GM23248 (cell line): ENCODE measurements around the gene FAM90A1. TPM values are rescaled to one million over a fixed set of nuclear protein-coding genes. Genes with fewer than 3 reads are reported as not detected.
"Not testable (repeated sequence)": the region's sequence is repeated elsewhere in the genome, so short reads cannot be mapped to it uniquely, and the experiment has no call there.

ENCODE experiments used
- DNase-seq: peaks from one replicate; pipeline ENCODE4 v3.0.0-alpha.2; 2015
- H2AFZ ChIP-seq: fragments of 200-600 bp; sonication (generic); 2 replicates; pipeline ENCODE4 v1.6.1; 2016; ENCODE audit warnings: antibody characterized with exemption
- H3F3A ChIP-seq: fragments of 200-600 bp; sonication (generic); 2 replicates; pipeline ENCODE4 v1.6.1; 2016; ENCODE audit warnings: mild to moderate bottlenecking, antibody characterized with exemption, mixed run types; ENCODE audit not compliant: insufficient read depth
- H3K27ac ChIP-seq: fragments of 200-600 bp; sonication (generic); 2 replicates; pipeline ENCODE4 v1.5.1; 2016; ENCODE audit warnings: mild to moderate bottlenecking
- H3K27me3 ChIP-seq: fragments of 200-600 bp; sonication (generic); replicated peaks from 2 replicates; pipeline ENCODE4 v1.6.1; 2016; ENCODE audit warnings: mild to moderate bottlenecking; ENCODE audit not compliant: insufficient read depth
- H3K36me3 ChIP-seq: fragments of 200-600 bp; sonication (generic); 2 replicates; pipeline ENCODE4 v1.6.1; 2016; ENCODE audit warnings: low read depth, mild to moderate bottlenecking
- H3K4me1 ChIP-seq: fragments of 200-600 bp; sonication (generic); 2 replicates; pipeline ENCODE4 v1.6.1; 2016; ENCODE audit warnings: mild to moderate bottlenecking; ENCODE audit not compliant: insufficient read depth
- H3K4me2 ChIP-seq: fragments of 200-600 bp; sonication (generic); one replicate; pipeline ENCODE4 v1.6.1; 2016; ENCODE audit warnings: mild to moderate bottlenecking; ENCODE audit not compliant: unreplicated experiment
- H3K4me3 ChIP-seq: fragments of 200-600 bp; sonication (generic); 2 replicates; pipeline ENCODE4 v1.5.1; 2016; ENCODE audit warnings: mild to moderate bottlenecking
- H3K79me2 ChIP-seq: fragments of 200-600 bp; sonication (generic); 2 replicates; pipeline ENCODE4 v1.6.1; 2016; ENCODE audit warnings: mild to moderate bottlenecking; ENCODE audit not compliant: insufficient read depth
- H3K9ac ChIP-seq: fragments of 200-600 bp; sonication (generic); 2 replicates; pipeline ENCODE4 v1.6.1; 2016; ENCODE audit warnings: mild to moderate bottlenecking
- H3K9me2 ChIP-seq: fragments of 200-600 bp; sonication (generic); 2 replicates; pipeline ENCODE4 v1.6.1; 2016; ENCODE audit warnings: mixed run types, mild to moderate bottlenecking, moderate library complexity; ENCODE audit not compliant: insufficient read depth
- H3K9me3 ChIP-seq: fragments of 200-600 bp; sonication (generic); one replicate; pipeline ENCODE4 v1.6.1; 2017; ENCODE audit warnings: low read depth
- H4K20me1 ChIP-seq: fragments of 200-600 bp; sonication (generic); 2 replicates; pipeline ENCODE4 v1.6.0; 2016; ENCODE audit not compliant: insufficient read depth
- WGBS, 2 experiments: methylation state at CpG; one replicate each; pipeline ENCODE4 v1.1.6; 2015 to 2017; ENCODE audit warnings: low lambda C conversion rate in 2 of 2, low coverage in 1 of 2; ENCODE audit errors: missing lambda C conversion rate in 2 of 2; 5-methylcytosine and 5-hydroxymethylcytosine counted together
- in situ Hi-C: fragments of 300-500 bp; cut with MboI; formaldehyde crosslinking; loops from 2 replicates; pipeline ENCODE4 v1.15.0; 2020
- polyA plus RNA-seq: library from polyadenylated mRNA; unstranded; fragments of >200 nt; fragmentation: Nextera tagmentation; extraction: Ambion mirVana; gene quantifications from 2 replicates; pipeline ENCODE4 v1.2.1, GENCODE V29; 2016
- total RNA-seq: library from RNA; depleted of rRNA; stranded (reverse); fragments of >200 nt; shearing (Covaris generic); gene quantifications from 2 replicates; pipeline ENCODE4 v1.2.3, GENCODE V29; 2014; rRNA removed

FAM90A1 gene
- not detected in 2 replicates for total RNA-seq
- 0.24 TPM in 1 of 2 replicates, not detected in the other for polyA plus RNA-seq

- peak; percentile 51 for DNase-seq
- peak within 1 kb of the TSS; percentile 70 for H3K4me3 ChIP-seq
- H3K79me2 ChIP-seq, H3K27me3 ChIP-seq, H4K20me1 ChIP-seq, H3K9me3 ChIP-seq, H3K9me2 ChIP-seq, in situ Hi-C loops, H3F3A ChIP-seq, H3K27ac ChIP-seq, H3K36me3 ChIP-seq, H3K4me1 ChIP-seq: not testable (repeated sequence)
- H2AFZ ChIP-seq, result peak within 1 kb of the TSS; percentile 89
- peak within 1 kb of the TSS; percentile 82 for H3K9ac ChIP-seq
- H3K4me2 ChIP-seq, result peak within 1 kb of the TSS; percentile 69
- WGBS, 2 experiments, result 9 to 12% methylated on average over 16 to 22 of the region's 22 CpGs
These were observed at the start of gene FAM90A1 for GRCh38 chr12:8226992-8227731. Gene FAM90A1 (minus strand): TSS chr12:8227618. CDS start chr12:8224832, 2,786 bp downstream.

- H3K27me3 ChIP-seq, DNase-seq, H3F3A ChIP-seq, H3K9ac ChIP-seq, H3K4me3 ChIP-seq, H2AFZ ChIP-seq, H3K4me1 ChIP-seq, H4K20me1 ChIP-seq, H3K27ac ChIP-seq, H3K9me2 ChIP-seq, H3K79me2 ChIP-seq, H3K36me3 ChIP-seq, H3K9me3 ChIP-seq, H3K4me2 ChIP-seq, in situ Hi-C loops: not testable (repeated sequence)
- WGBS, 2 experiments, result 70 to 83% methylated on average over 1 to 2 of the region's 2 CpGs
These were observed 49.0 kb upstream of the FAM90A1 start for GRCh38 chr12:8276397-8276796.

GRCh38 chr12:8266706-8267105 is 39.3 kb upstream of the FAM90A1 start:
- H3F3A ChIP-seq, H3K36me3 ChIP-seq, H3K79me2 ChIP-seq, H3K4me1 ChIP-seq, H3K27me3 ChIP-seq, DNase-seq, H3K4me2 ChIP-seq, H3K4me3 ChIP-seq, H4K20me1 ChIP-seq, in situ Hi-C loops, H3K9me2 ChIP-seq, H3K9me3 ChIP-seq, H3K27ac ChIP-seq, H2AFZ ChIP-seq, H3K9ac ChIP-seq: not testable (repeated sequence)
- 44 to 51% methylated on average over 4 of the region's 4 CpGs for WGBS, 2 experiments

- H3K79me2 ChIP-seq, H3F3A ChIP-seq, H3K9ac ChIP-seq, H3K27me3 ChIP-seq, in situ Hi-C loops, H3K9me3 ChIP-seq, H3K9me2 ChIP-seq, H3K4me2 ChIP-seq, H4K20me1 ChIP-seq, H2AFZ ChIP-seq, H3K27ac ChIP-seq, DNase-seq, H3K4me1 ChIP-seq, H3K4me3 ChIP-seq, H3K36me3 ChIP-seq: not testable (repeated sequence)
- 61 to 67% methylated on average over 7 of the region's 7 CpGs for WGBS, 2 experiments
These were observed 36.8 kb upstream of the FAM90A1 start for GRCh38 chr12:8264236-8264635.

GRCh38 chr12:8261111-8261554 is 33.7 kb upstream of the FAM90A1 start:
- DNase-seq, result not testable (repeated sequence)

GRCh38 chr12:8256356-8256755 is 28.9 kb upstream of the FAM90A1 start:
- H3K4me1 ChIP-seq, DNase-seq, H3K79me2 ChIP-seq, H3K4me2 ChIP-seq, H3K9me3 ChIP-seq, H3K9ac ChIP-seq, H3K4me3 ChIP-seq, H2AFZ ChIP-seq, in situ Hi-C loops, H3K9me2 ChIP-seq, H3F3A ChIP-seq, H3K27ac ChIP-seq, H3K27me3 ChIP-seq, H3K36me3 ChIP-seq, H4K20me1 ChIP-seq: not testable (repeated sequence)
- 63 to 67% methylated on average over 5 of the region's 5 CpGs for WGBS, 2 experiments

More at GRCh38 chr12:8261111-8261554, 33.7 kb upstream of the FAM90A1 start:
- H3K36me3 ChIP-seq, H3F3A ChIP-seq, in situ Hi-C loops, H3K79me2 ChIP-seq, H3K9me2 ChIP-seq, H3K4me2 ChIP-seq, H3K9me3 ChIP-seq, H2AFZ ChIP-seq, H3K9ac ChIP-seq, H4K20me1 ChIP-seq, H3K27me3 ChIP-seq, H3K27ac ChIP-seq, H3K4me3 ChIP-seq, H3K4me1 ChIP-seq: not testable (repeated sequence)
- WGBS, 2 experiments, result 8 to 11% methylated on average over 12 to 14 of the region's 14 CpGs

- H3K27me3 ChIP-seq, H3K36me3 ChIP-seq, H3K27ac ChIP-seq, H3K9me2 ChIP-seq, H4K20me1 ChIP-seq, H3F3A ChIP-seq, in situ Hi-C loops, H3K79me2 ChIP-seq, H3K9me3 ChIP-seq, H3K4me3 ChIP-seq, DNase-seq, H3K4me2 ChIP-seq, H3K9ac ChIP-seq, H2AFZ ChIP-seq, H3K4me1 ChIP-seq: not testable (repeated sequence)
- 68% methylated on average over 9 of the region's 9 CpGs for WGBS, 2 experiments
These were observed 27.3 kb upstream of the FAM90A1 start for GRCh38 chr12:8254705-8255104.
